HG02973 (cell line): ENCODE data around the gene ARHGAP32.
"Not testable (repeated sequence)": the region's sequence is repeated elsewhere in the genome, so short reads cannot be mapped to it uniquely, and the experiment has no call there.

Experiments
- ATAC-seq: cut with Tn5 transposase; IDR thresholded peaks from one replicate; pipeline ENCODE4 v1.9.1; 2021; ENCODE audit warnings: moderate library complexity; ENCODE audit not compliant: unreplicated experiment

The ARHGAP32 gene

GRCh38 chr11:129041611-129042018 is 150.5 kb downstream of the ARHGAP32 start:
- no peak for ATAC-seq

GRCh38 chr11:129040934-129041333 is 151.2 kb downstream of the ARHGAP32 start:
- ATAC-seq, result no peak

GRCh38 chr11:129035244-129035643 is 156.9 kb downstream of the ARHGAP32 start:
- no peak for ATAC-seq

- ATAC-seq, result no peak
Measured at GRCh38 chr11:129034001-129034400, 158.1 kb downstream of the ARHGAP32 start.

GRCh38 chr11:129023968-129024676 is 168.0 kb downstream of the ARHGAP32 start:
- no peak for ATAC-seq

GRCh38 chr11:129021295-129021694 is 170.8 kb downstream of the ARHGAP32 start:
- ATAC-seq, result no peak

- no peak for ATAC-seq
Measured at GRCh38 chr11:129018991-129019390, 173.1 kb downstream of the ARHGAP32 start.

GRCh38 chr11:129018126-129018525 is 174.0 kb downstream of the ARHGAP32 start:
- no peak for ATAC-seq

GRCh38 chr11:129013737-129014475 is 178.2 kb downstream of the ARHGAP32 start:
- no peak for ATAC-seq

GRCh38 chr11:129012880-129013279 is 179.2 kb downstream of the ARHGAP32 start:
- no peak for ATAC-seq

GRCh38 chr11:129006161-129006560 is 186.0 kb downstream of the ARHGAP32 start:
- no peak for ATAC-seq

GRCh38 chr11:128999165-128999564 is 193.0 kb downstream of the ARHGAP32 start:
- not testable (repeated sequence) for ATAC-seq

GRCh38 chr11:128988242-128988970 is 203.7 kb downstream of the ARHGAP32 start:
- ATAC-seq, result no peak

GRCh38 chr11:128985880-128986279 is 206.2 kb downstream of the ARHGAP32 start:
- ATAC-seq, result no peak

GRCh38 chr11:128983023-128983422 is 209.1 kb downstream of the ARHGAP32 start:
- ATAC-seq, result no peak

- ATAC-seq, result no peak
Measured at GRCh38 chr11:128981254-128981653, 210.9 kb downstream of the ARHGAP32 start.

GRCh38 chr11:128970598-128971190 is 221.4 kb downstream of the ARHGAP32 start:
- ATAC-seq, result no peak

- no peak for ATAC-seq
Measured at GRCh38 chr11:128968916-128969315, 223.2 kb downstream of the ARHGAP32 start.

- ATAC-seq, result no peak
Measured at GRCh38 chr11:128967578-128967977, 224.5 kb downstream of the ARHGAP32 start.

- ATAC-seq, result peak; percentile 98
Measured at GRCh38 chr11:128965485-128965884, 226.6 kb downstream of the ARHGAP32 start.

- ATAC-seq, result no peak
Measured at GRCh38 chr11:128964463-128964930, 227.6 kb downstream of the ARHGAP32 start.
